CD4-positive, alpha-beta T cell treated with Interleukin-17A for 1 hour (primary cell): Measurements from ENCODE around the gene CDHR2.

Experiments
- DNase-seq: peaks from one replicate; pipeline ENCODE4 v3.0.0-alpha.2; 2020

CDHR2 gene

DNA sequence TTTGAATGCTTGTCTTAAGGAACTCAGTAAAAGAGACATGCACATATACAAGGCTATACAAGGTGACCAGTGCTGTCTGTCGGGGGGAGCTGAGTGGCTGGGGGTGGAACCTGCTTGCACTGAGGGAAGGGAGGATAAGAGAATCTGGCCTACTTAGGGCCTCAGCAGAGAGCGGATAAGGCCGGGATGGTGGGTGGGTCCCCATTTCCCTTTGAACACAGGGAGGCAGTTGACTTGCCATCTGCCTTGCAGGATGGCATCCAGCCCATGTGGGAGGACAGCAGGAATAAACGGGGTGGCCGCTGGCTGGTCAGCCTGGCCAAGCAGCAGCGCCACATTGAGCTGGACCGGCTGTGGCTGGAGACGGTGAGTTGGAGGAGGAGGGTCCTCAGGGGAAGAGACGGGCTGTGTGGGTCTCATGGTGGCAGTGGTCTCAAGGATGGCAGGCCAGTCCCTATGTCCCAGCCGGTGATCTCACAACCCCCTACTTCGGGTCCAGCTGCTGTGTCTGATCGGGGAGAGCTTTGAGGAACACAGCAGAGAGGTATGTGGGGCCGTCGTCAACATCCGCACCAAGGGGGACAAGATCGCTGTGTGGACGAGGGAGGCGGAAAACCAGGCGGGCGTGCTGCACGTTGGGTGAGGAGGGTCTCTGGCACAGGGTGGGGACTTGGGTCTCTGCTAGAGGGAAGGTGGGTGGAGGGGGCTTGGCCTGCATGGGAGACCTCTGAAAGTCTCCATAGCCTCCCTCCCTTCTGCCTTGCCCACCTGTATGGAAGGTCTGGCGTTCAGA lies 95.9 kb downstream of the CDHR2 start:
- no peak for DNase-seq
